Endothelial cell of umbilical vein (primary cell): ENCODE data around the gene TNN. TPM values are rescaled to one million over a fixed set of nuclear protein-coding genes. Genes with fewer than 3 reads are reported as not detected.

Source experiments
- Bru-seq: library from RNA; stranded (reverse); fragments of 400-500 nt; gene quantifications from one replicate; lab custom pipeline; 2021; lab: Mats Ljungman, UMichigan
- BruChase-seq, 2 experiments: library from RNA; stranded (reverse); fragments of 400-500 nt; gene quantifications; one replicate each; lab custom pipeline; 2021; lab: Mats Ljungman, UMichigan
- BruUV-seq: library from RNA; stranded (reverse); fragments of 400-500 nt; replicated peaks from 2 replicates; lab custom pipeline; 2021; lab: Mats Ljungman, UMichigan
- CTCF ChIA-PET: fragments of 300-600, 350-600 bp; sonication (Branson Sonifier 250); formaldehyde crosslinking; loops from one replicate; lab custom pipeline; 2021; ENCODE audit warnings: antibody characterized with exemption, inconsistent platforms; lab: Charles Lee
- POLR2A ChIA-PET: fragments of 300-600, 350-600 bp; sonication (Branson Sonifier 250); formaldehyde crosslinking; loops from one replicate; lab custom pipeline; 2021; ENCODE audit warnings: antibody characterized with exemption, inconsistent platforms; lab: Charles Lee
- DNase-seq: peaks from one replicate; pipeline ENCODE4 v3.0.0-alpha.2; 2011; ENCODE audit warnings: low read depth, low spot score
- FAIRE-seq: peaks from 2 replicates; lab custom pipeline; 2011; peaks lifted over from hg19 to GRCh38; lab: Jason Lieb, UNC
- H2AFZ ChIP-seq: 2 replicates; pipeline ENCODE4 v1.6.0; 2012; ENCODE audit warnings: low read depth, low read length, control low read depth, inconsistent platforms
- H3K27ac ChIP-seq: 2 replicates; pipeline ENCODE4 v1.5.1; 2011; ENCODE audit warnings: low read depth, mild to moderate bottlenecking, control low read depth, low read length, moderate library complexity; ENCODE audit not compliant: insufficient read depth
- H3K27me3 ChIP-seq, 2 experiments: 2 replicates each; pipeline versions ENCODE4 v1.6.0 to v1.6.1; 2011; ENCODE audit warnings: low read length in 2 of 2, mixed read lengths in 1 of 2; ENCODE audit not compliant: control insufficient read depth in 2 of 2, insufficient read depth in 2 of 2
- H3K36me3 ChIP-seq, 2 experiments: 2 replicates in 1 of 2; 3 replicates in 1 of 2; pipeline ENCODE4 v1.5.1; 2011; ENCODE audit warnings: low read length in 2 of 2, mild to moderate bottlenecking in 1 of 2, moderate library complexity in 1 of 2; ENCODE audit not compliant: control insufficient read depth in 2 of 2, insufficient read depth in 2 of 2; ENCODE audit errors: extremely low read depth in 1 of 2
- H3K4me1 ChIP-seq: 3 replicates; pipeline ENCODE4 v1.5.1; 2011; ENCODE audit warnings: mild to moderate bottlenecking, low read length; ENCODE audit not compliant: control insufficient read depth, insufficient read depth; ENCODE audit errors: extremely low read depth
- H3K4me2 ChIP-seq: 2 replicates; pipeline ENCODE4 v1.6.1; 2011; ENCODE audit warnings: low read length, control low read depth, mixed read lengths; ENCODE audit not compliant: insufficient read depth
- H3K4me3 ChIP-seq, 3 experiments: fragments of 200-600 bp in 1 of 3; sonication (generic), shearing (Covaris generic) in 1 of 3; replicated peaks in 1 of 3; 2 replicates each; pipeline ENCODE4 v1.5.1; 2011 to 2016; ENCODE audit warnings: control low read depth in 3 of 3, low read length in 3 of 3, mild to moderate bottlenecking in 2 of 3, inconsistent platforms in 1 of 3, low read depth in 1 of 3, moderate library complexity in 1 of 3; ENCODE audit not compliant: insufficient read depth in 1 of 3
- H3K79me2 ChIP-seq: 2 replicates; pipeline ENCODE4 v1.6.0; 2012; ENCODE audit warnings: low read length, inconsistent platforms; ENCODE audit not compliant: control insufficient read depth, insufficient read depth
- H3K9ac ChIP-seq: replicated peaks from 2 replicates; pipeline ENCODE3; 2011; ENCODE audit warnings: low read length, control low read depth; ENCODE audit not compliant: insufficient read depth; ENCODE audit errors: extremely low read depth
- H3K9me1 ChIP-seq: replicated peaks from 3 replicates; pipeline ENCODE4 v1.6.0; 2011; ENCODE audit warnings: mild to moderate bottlenecking, low read length; ENCODE audit not compliant: control insufficient read depth, insufficient read depth; ENCODE audit errors: extremely low read depth
- H3K9me3 ChIP-seq: replicated peaks from 2 replicates; pipeline ENCODE4 v1.5.1; 2012; ENCODE audit warnings: low read length, inconsistent platforms; ENCODE audit not compliant: control insufficient read depth, insufficient read depth
- H4K20me1 ChIP-seq: replicated peaks from 2 replicates; pipeline ENCODE3; 2011; ENCODE audit warnings: mild to moderate bottlenecking, low read length; ENCODE audit not compliant: control insufficient read depth, insufficient read depth; ENCODE audit errors: extremely low read depth
- FOS ChIP-seq: IDR thresholded peaks from 2 replicates; pipeline ENCODE4 v1.6.1; 2011; ENCODE audit warnings: mild to moderate bottlenecking, low read length, moderate library complexity, borderline replicate concordance; ENCODE audit not compliant: insufficient read depth
- GATA2 ChIP-seq: IDR thresholded peaks from 2 replicates; pipeline ENCODE4 v1.7.0; 2011; ENCODE audit warnings: low read depth, mild to moderate bottlenecking, moderate library complexity, mixed read lengths, low read length; ENCODE audit not compliant: insufficient read length, insufficient read depth
- JUN ChIP-seq: IDR thresholded peaks from 2 replicates; pipeline ENCODE4 v1.6.1; 2011; ENCODE audit warnings: borderline replicate concordance, low read depth; ENCODE audit not compliant: insufficient read length, insufficient read depth
- MYC ChIP-seq: IDR thresholded peaks from one replicate; pipeline ENCODE4 v1.6.1; 2011; ENCODE audit warnings: mild to moderate bottlenecking, low read depth, low read length
- POLR2A ChIP-seq: IDR thresholded peaks from 2 replicates; pipeline ENCODE4 v1.6.1; 2012; ENCODE audit warnings: low read depth, mild to moderate bottlenecking, control low read depth, low read length
- POLR2AphosphoS5 ChIP-seq: IDR thresholded peaks from 2 replicates; pipeline ENCODE4 v1.6.1; 2012; ENCODE audit warnings: low read depth, mild to moderate bottlenecking, control low read depth, low read length, moderate library complexity; ENCODE audit not compliant: insufficient read depth
- dilution Hi-C: fragments of 300-500 bp; cut with MboI; formaldehyde crosslinking; loops from one replicate; pipeline ENCODE4 v1.15.0; 2019; ENCODE audit warnings: low sequenced_read_pairs; ENCODE audit not compliant: extremely low pct_ligation_motif_present
- intact Hi-C: fragments of 100-400 bp; cut with micrococcal nuclease; formaldehyde crosslinking; loops from one replicate; pipeline ENCODE4 v1.10.0; 2022
- long read RNA-seq: library from polyadenylated mRNA; stranded (forward); transcript quantifications from one replicate; pipeline ENCODE4 v2.0.0, GENCODE V29; 2021
- polyA minus RNA-seq, 3 experiments: library from RNA; depleted of rRNA, polyadenylated mRNA; stranded (reverse); fragments of >200 nt; gene quantifications; 1 replicate in 1 of 3; 2 replicates in 2 of 3; pipeline ENCODE4 v1.2.3, GENCODE V29; 2011
- polyA plus RNA-seq, 4 experiments: library from polyadenylated mRNA; depleted of rRNA in 3 of 4; stranded (reverse) in 3 of 4; unstranded in 1 of 4; fragments of >200 nt; gene quantifications; 2 replicates each; pipeline versions ENCODE4 v1.2.1 to v1.2.3, GENCODE V29; 2011 to 2012; ENCODE audit warnings: missing spikeins in 1 of 4
- total RNA-seq: library from RNA; stranded (reverse); gene quantifications from 2 replicates; pipeline ENCODE4 v1.2.3, GENCODE V29; 2021
- TF ChIP-seq, protein P1 (sequence below): IDR thresholded peaks from 2 replicates; pipeline ENCODE4 v1.6.1; 2011; ENCODE audit not compliant: insufficient read depth, insufficient read length
- TF ChIP-seq, protein P2 (sequence below), 2 donors: IDR thresholded peaks; 1 replicate in 1 of 2; 2 replicates in 1 of 2; pipeline ENCODE4 v1.5.1; 2011; ENCODE audit warnings: low read length in 2 of 2, mild to moderate bottlenecking in 2 of 2, moderate library complexity in 2 of 2, control low read depth in 1 of 2, inconsistent platforms in 1 of 2, low read depth in 1 of 2; ENCODE audit not compliant: insufficient read depth in 1 of 2; ENCODE audit errors: extremely low read depth in 1 of 2

Gene TNN, protein sequence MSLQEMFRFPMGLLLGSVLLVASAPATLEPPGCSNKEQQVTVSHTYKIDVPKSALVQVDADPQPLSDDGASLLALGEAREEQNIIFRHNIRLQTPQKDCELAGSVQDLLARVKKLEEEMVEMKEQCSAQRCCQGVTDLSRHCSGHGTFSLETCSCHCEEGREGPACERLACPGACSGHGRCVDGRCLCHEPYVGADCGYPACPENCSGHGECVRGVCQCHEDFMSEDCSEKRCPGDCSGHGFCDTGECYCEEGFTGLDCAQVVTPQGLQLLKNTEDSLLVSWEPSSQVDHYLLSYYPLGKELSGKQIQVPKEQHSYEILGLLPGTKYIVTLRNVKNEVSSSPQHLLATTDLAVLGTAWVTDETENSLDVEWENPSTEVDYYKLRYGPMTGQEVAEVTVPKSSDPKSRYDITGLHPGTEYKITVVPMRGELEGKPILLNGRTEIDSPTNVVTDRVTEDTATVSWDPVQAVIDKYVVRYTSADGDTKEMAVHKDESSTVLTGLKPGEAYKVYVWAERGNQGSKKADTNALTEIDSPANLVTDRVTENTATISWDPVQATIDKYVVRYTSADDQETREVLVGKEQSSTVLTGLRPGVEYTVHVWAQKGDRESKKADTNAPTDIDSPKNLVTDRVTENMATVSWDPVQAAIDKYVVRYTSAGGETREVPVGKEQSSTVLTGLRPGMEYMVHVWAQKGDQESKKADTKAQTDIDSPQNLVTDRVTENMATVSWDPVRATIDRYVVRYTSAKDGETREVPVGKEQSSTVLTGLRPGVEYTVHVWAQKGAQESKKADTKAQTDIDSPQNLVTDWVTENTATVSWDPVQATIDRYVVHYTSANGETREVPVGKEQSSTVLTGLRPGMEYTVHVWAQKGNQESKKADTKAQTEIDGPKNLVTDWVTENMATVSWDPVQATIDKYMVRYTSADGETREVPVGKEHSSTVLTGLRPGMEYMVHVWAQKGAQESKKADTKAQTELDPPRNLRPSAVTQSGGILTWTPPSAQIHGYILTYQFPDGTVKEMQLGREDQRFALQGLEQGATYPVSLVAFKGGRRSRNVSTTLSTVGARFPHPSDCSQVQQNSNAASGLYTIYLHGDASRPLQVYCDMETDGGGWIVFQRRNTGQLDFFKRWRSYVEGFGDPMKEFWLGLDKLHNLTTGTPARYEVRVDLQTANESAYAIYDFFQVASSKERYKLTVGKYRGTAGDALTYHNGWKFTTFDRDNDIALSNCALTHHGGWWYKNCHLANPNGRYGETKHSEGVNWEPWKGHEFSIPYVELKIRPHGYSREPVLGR (N-terminal part only)
- total RNA-seq (not detected in 2 replicates), polyA plus RNA-seq (not detected in 2 replicates), polyA minus RNA-seq (not detected in 2 replicates), Bru-seq, nascent RNA (percentile 1 among the genes with signal in this experiment), BruChase-seq, experiment 1, labeled RNA remaining after a 6-hour chase (percentile 1 among the genes with signal in this experiment), BruChase-seq, experiment 2, labeled RNA remaining after a 2-hour chase (percentile 1 among the genes with signal in this experiment)
- polyA plus RNA-seq (2011; cell fraction: cytosol; rRNA removed) = not detected in 2 replicates
- polyA plus RNA-seq (2011; cell fraction: nucleus; rRNA removed) = not detected in 2 replicates
- not detected in 2 replicates for polyA plus RNA-seq (2012)
- polyA minus RNA-seq (2011; cell fraction: cytosol; rRNA and poly(A)+ RNA removed) = not detected
- not detected in 2 replicates for polyA minus RNA-seq (2011; cell fraction: nucleus; rRNA and poly(A)+ RNA removed)
- long read RNA-seq = 0 reads

DNA sequence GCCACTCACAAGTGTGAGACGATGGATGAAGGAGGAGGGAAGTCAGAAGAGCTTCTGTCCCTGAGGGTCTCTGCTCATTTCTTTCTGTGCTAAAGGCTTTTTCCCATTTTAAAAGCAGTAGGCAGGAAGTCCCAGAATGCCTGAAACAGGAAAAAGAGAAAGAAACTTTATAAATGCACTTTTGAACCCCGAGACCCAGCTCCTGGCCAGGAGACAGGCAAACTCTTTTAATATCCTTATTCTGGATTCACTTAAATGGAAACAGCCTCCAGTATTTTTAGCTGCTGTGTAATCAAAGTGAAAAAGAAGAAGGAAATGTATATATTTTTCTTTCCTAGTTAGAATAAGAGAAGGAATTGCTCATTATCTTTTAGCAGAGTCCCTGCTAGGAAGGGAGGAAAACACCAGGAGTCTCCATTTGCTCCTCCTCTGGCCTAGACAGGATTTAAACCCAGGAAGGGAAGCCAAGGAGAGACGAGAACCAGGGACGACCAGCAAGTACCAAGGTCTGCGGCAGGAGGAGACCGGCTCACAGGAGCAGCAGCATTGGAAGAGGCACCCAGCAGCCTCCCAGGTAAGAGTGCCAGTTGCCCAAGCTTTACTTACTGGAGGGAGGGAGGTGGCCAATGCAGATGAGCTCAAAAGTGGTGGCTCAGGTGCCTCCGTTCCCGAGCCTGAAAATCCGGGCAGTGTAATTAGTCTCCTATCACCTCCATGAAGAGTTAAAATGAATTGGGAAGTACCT is at the start of gene TNN:
TNN (plus strand) TSS at position 472 of the 745 bp plus-strand sequence. CDS start 9,586 bp downstream, outside the sequence.
- Histone ChIP-seq H3K27ac (no peak within 1 kb of the TSS), H4K20me1 (no peaks in the 10 kb centered on the region), H3K36me3 (no peaks in the 10 kb centered on the region), H3K9me3 (no peaks in the 10 kb centered on the region), H3K4me1 (peaks cover 4% of the 10 kb centered on the region), H3K27me3 (peaks cover 0 to 2% of the 10 kb centered on the region in 2 experiments), H3K79me2 (no peaks in the 10 kb centered on the region), H2AFZ (no peak within 1 kb of the TSS), H3K9ac (no peak within 1 kb of the TSS), H3K9me1 (no peaks in the 10 kb centered on the region), H3K4me3 (no peak within 1 kb of the TSS), H3K4me2 (no peak within 1 kb of the TSS)
- TF ChIP-seq POLR2A (no peak), POLR2AphosphoS5 (no peak), GATA2 (no peak), MYC (no peak), FOS (no peak), JUN (no peak)
- TF ChIP-seq, protein P1, sequence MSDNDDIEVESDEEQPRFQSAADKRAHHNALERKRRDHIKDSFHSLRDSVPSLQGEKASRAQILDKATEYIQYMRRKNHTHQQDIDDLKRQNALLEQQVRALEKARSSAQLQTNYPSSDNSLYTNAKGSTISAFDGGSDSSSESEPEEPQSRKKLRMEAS = no peak
- TF ChIP-seq, protein P2, sequence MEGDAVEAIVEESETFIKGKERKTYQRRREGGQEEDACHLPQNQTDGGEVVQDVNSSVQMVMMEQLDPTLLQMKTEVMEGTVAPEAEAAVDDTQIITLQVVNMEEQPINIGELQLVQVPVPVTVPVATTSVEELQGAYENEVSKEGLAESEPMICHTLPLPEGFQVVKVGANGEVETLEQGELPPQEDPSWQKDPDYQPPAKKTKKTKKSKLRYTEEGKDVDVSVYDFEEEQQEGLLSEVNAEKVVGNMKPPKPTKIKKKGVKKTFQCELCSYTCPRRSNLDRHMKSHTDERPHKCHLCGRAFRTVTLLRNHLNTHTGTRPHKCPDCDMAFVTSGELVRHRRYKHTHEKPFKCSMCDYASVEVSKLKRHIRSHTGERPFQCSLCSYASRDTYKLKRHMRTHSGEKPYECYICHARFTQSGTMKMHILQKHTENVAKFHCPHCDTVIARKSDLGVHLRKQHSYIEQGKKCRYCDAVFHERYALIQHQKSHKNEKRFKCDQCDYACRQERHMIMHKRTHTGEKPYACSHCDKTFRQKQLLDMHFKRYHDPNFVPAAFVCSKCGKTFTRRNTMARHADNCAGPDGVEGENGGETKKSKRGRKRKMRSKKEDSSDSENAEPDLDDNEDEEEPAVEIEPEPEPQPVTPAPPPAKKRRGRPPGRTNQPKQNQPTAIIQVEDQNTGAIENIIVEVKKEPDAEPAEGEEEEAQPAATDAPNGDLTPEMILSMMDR (IDR thresholded peaks at IDR 0.05; ENCODE audit: extremely low read depth in 1 of 2, insufficient read depth in 1 of 2, low read depth in 1 of 2, low read length in 2 of 2) = no peak
- FAIRE-seq (no peak), DNase-seq (no peak)
- ChIA-PET POLR2A (no interaction called here), CTCF (interaction anchor here (1.4 kb wide), 1 partner anchor 58 kb away, joined by 4 read pairs; no protein-coding TSS in a partner anchor)
- BruUV-seq = no TSS peak
- intact Hi-C loops = no loop called here
- dilution Hi-C loops = no loop called here
